ENCODE measurements around the gene PPP1R15B.

DNA sequence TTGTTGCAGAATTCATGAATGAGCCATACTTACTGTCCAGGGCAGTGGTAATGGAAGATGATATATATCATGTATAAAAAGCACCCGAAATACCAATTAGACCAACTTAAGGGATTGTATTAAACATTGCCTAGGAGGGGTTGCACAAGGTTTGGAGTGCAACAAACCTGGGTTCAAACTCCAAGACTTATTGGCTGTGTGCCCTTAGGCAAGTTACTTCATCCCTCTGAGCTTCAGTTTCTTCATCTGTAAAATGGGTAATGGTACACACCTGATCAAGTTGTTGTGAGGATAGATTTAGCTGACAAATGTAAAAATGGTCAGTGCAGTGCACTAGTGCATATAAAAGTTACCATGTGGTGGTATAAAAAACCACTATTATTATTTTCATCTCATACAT lies 9.8 kb upstream of the PPP1R15B start:
- TF ChIP-seq CTCF (conservative IDR thresholded peaks at IDR 0.05; ENCODE audit: low read depth, low read length), result no peak
- no peak for TF ChIP-seq EZH2phosphoT487 (IDR thresholded peaks at IDR 0.05; ENCODE audit: borderline replicate concordance, low read length)

All from PC-3 (cell line).